ENCODE measurements around the gene FCRL1. TPM values are rescaled to one million over a fixed set of nuclear protein-coding genes. Genes with fewer than 3 reads are reported as not detected.

The FCRL1 gene, protein sequence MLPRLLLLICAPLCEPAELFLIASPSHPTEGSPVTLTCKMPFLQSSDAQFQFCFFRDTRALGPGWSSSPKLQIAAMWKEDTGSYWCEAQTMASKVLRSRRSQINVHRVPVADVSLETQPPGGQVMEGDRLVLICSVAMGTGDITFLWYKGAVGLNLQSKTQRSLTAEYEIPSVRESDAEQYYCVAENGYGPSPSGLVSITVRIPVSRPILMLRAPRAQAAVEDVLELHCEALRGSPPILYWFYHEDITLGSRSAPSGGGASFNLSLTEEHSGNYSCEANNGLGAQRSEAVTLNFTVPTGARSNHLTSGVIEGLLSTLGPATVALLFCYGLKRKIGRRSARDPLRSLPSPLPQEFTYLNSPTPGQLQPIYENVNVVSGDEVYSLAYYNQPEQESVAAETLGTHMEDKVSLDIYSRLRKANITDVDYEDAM
- 10 to 100 TPM in 1 of 2 donors, 1 to 10 TPM in 1; 1.0 to 22.4 TPM for total RNA-seq
- 0.23 to 0.70 reads per million in 2 donors for total RNA-seq

DNA sequence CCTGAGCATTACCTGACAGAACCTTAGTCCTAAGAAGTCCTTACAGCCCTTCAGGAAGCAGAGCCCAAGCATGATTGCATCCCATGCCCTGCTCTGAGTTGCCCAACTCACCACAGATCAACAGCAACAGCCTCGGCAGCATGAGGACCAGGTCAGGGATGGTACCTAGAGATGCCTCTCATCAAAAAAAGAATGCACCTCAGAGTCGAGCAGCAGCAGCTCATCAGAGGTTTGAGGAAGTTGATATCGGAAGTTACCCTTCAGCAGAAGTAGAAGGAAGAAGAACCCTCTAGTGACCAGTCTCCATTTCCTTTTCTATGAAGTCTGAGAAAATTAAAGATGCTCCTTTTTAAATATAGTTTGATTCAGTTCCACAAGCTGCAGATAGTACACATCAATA is at the start of gene FCRL1:
Gene FCRL1, minus strand, starts transcription at position 225 of the 400 bp plus-strand sequence. Its CDS starts 83 bp downstream, at position 142.
- H3K27ac Mint-ChIP-seq = no peak within 1 kb of the TSS
- ATAC-seq = peak; percentile 55
- H3K9me3 ChIP-seq (ENCODE audit: control insufficient read depth, low read length, poor library complexity, severe bottlenecking) = no peaks in the 10 kb centered on the region
- DNase-seq = no peak
- no peak within 1 kb of the TSS for H3K4me3 Mint-ChIP-seq
- no peaks in the 10 kb centered on the region for H3K36me3 Mint-ChIP-seq (ENCODE audit: low read depth)
- no peaks in the 10 kb centered on the region for H3K4me1 Mint-ChIP-seq
- H3K27me3 Mint-ChIP-seq = no peaks in the 10 kb centered on the region

DNA sequence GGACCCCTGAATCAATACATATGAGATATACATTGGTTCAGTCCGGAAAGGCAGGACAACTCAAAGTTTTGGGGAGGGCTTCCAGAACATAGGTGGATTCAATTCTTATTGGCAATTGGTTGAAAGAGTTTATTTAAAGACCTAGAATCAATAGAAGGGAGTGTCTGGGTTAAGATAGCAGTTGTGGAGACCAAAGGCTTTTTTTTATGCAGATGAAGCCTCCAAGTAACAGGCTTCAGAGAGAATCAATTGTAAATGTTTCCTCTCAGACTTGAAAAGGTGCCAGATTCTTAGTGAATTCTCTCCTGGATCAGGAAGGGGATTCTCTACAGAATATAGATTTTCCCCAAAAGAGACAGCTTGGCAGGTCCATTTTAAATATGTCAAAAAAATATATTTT is 48.7 kb upstream of the FCRL1 start:
- no peaks in the 10 kb centered on the region for H3K4me1 Mint-ChIP-seq

DNA sequence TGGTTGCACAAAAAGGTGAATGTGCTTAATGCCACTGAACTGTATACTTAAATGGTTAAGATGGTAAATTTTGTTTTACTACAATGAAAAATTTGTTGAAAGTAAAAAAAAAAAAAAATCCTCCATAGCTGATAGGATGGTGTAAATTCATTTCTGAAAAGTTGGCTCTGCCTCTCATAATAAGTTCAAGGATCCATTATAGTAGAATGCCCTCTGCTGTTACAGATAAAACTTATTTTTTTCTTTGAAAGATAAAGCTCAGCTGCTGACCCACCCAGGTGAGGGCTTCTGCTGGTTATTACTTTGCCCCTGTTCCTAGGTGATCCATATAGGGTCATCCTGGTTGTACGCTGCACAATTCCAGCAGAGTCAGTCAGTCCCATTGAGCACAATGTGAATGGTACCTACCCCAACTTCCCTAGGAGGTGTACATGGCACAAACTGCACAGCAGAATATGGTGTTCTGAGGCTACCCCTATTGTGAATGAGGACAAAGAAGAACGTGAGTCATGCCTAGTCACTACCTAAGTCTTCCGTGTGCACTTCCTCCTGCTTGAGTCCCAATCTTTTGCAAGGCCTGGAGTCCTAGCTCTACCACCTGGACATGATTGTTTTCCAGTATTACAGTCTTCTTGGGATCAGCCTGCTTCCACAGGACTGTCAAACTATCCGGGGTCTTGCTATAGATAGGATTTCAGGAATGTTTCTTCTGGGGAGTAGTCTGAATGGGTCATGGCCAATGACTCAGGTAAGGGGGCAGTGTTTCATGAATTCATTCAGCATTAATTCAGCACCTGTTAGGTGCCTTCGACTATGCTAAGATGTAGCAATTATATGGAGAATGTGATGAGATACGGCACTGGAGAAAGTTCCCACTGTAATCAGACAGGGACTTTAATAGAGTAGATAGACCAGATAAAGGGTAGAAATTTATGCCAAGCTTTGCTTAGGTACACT is 42.5 kb upstream of the FCRL1 start:
- Mint-ChIP-seq H3K27ac (no peak overlapping the region), H3K36me3 (ENCODE audit: low read depth) (no peaks in the 10 kb centered on the region), H3K4me1 (no peaks in the 10 kb centered on the region), H3K4me3 (no peak overlapping the region), H3K27me3 (peaks cover 18% of the 10 kb centered on the region)
- no peak for ATAC-seq
- DNase-seq = no peak
- H3K9me3 ChIP-seq (ENCODE audit: control insufficient read depth, low read length, poor library complexity, severe bottlenecking) = no peaks in the 10 kb centered on the region

More for the DNA sequence above, 48.7 kb upstream of the FCRL1 start:
- H3K9me3 ChIP-seq (ENCODE audit: control insufficient read depth, low read length, poor library complexity, severe bottlenecking) = no peaks in the 10 kb centered on the region
- no peaks in the 10 kb centered on the region for H3K36me3 Mint-ChIP-seq (ENCODE audit: low read depth)
- no peak overlapping the region for H3K27ac Mint-ChIP-seq
- H3K4me3 Mint-ChIP-seq = no peak overlapping the region
- peaks cover 17% of the 10 kb centered on the region for H3K27me3 Mint-ChIP-seq
- ATAC-seq = no peak
- DNase-seq = no peak

DNA sequence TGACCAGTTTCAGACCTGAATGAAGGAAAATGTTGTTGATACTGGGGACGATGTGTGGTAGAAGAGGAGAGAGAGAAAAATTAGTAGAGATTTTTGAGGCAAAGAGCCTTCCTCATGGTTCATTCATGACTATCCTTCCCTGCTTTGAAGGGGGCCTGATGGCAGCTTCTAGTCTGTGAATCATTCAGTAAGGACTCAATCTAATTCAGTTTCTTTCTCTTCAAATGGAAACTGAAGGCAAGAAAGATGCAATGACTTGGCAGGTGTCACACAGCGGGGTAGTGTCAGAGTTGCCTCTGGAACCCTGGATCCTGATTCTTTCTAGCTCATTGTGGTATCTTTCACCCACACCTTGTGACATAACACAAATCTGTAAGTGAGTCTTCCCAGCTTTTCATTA is 36.6 kb upstream of the FCRL1 start:
- H3K9me3 ChIP-seq (ENCODE audit: control insufficient read depth, low read length, poor library complexity, severe bottlenecking) = no peaks in the 10 kb centered on the region
- Mint-ChIP-seq H3K36me3 (ENCODE audit: low read depth) (no peaks in the 10 kb centered on the region), H3K4me1 (no peaks in the 10 kb centered on the region), H3K4me3 (no peak overlapping the region), H3K27ac (no peak overlapping the region), H3K27me3 (peaks cover 4% of the 10 kb centered on the region)
- ATAC-seq (no peak), DNase-seq (no peak)

DNA sequence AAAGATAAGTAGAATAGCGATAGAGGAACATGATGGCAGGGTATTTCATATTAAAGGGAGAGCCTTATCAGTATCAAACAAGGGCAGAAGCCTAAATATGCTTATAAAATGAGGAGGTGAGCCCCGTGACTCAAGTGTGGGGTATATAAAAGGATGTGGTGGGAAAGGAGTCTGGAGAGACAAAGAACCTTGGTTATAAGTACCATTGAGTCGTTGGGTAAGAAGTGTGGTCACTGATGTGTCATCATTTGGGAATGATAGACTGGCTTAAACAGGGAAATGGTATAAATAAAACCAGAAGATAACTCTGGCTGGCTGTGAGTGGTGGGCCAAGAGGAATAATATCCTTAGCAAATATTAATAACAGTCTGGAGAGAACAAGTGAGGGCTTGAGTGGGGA is 32.6 kb upstream of the FCRL1 start:
- DNase-seq (no peak), ATAC-seq (no peak)
- H3K4me3 Mint-ChIP-seq = no peak overlapping the region
- no peaks in the 10 kb centered on the region for H3K4me1 Mint-ChIP-seq
- no peak overlapping the region for H3K27ac Mint-ChIP-seq
- peaks cover 13% of the 10 kb centered on the region for H3K27me3 Mint-ChIP-seq
- H3K9me3 ChIP-seq (ENCODE audit: control insufficient read depth, low read length, poor library complexity, severe bottlenecking) = no peaks in the 10 kb centered on the region
- no peaks in the 10 kb centered on the region for H3K36me3 Mint-ChIP-seq (ENCODE audit: low read depth)

DNA sequence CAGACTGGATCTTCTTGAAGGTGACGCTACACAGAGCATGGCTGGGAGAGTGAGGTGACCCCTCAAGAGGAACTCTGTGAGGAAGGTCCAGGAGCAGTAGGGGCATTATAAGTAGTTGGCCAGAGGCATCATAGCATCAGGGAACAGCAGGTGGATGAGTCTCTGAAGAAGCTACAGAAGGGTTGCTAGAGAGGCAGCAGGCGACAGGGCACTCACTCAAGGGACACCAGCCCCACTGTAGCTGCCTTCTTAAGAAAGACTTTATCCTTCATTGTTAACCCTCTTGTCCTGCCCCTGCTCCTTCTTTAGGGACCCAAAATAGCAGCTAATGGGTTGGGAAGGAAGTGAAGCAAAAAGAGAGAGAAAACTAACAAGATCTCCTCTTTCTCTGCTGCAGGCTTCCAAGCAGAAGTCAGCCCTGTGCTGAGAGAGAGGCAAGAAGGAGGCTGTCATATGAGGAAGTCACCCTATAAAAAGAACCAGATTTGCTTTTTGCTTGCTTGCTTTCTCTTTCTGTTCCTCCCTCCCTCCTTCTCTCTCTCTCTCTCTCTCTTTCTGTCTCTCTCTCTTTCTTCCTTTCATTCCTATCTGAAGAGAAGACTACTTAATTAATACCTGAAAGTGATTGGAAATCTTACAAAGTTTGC is 29.4 kb upstream of the FCRL1 start:
- no peak overlapping the region for H3K4me3 Mint-ChIP-seq
- H3K4me1 Mint-ChIP-seq = no peaks in the 10 kb centered on the region

DNA sequence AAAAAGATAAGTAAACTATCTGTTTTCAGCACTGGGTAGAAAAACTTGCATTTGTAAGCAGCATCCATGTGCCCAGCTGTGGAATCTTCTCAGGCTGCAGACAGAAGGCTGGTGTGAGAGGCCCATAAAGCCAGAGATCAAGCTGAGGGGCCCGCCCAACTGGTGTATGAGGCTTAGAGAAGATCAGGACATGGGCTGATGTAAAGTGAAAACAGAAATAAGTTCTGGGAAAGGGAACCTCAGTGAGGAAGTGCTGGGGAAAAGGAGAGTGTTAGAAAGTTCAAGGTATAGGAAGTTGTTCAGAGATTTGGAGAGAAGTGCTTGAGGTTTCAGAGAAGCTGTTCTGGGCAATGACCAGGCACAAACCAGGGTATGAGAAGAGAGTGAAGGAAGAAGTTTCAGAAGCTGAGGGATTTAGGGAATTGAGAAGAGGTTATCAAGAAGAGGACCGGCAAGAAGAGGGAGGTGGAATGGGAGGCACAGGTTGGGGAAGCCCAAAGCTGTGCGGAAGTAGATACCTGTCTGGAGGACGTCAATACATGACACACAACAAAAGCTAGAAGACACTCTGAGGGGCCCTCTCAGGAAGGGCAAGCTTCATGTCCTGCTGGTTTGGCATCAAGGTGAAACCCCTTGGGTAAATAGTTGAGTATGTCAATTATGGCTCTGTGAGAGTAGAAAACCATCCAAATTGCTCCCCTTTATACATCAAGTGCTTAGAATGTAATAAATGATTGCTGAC is 24.3 kb upstream of the FCRL1 start:
- ATAC-seq (no peak), DNase-seq (no peak)
- H3K27me3 Mint-ChIP-seq = peaks cover 20% of the 10 kb centered on the region
- H3K9me3 ChIP-seq (ENCODE audit: control insufficient read depth, low read length, poor library complexity, severe bottlenecking) = no peaks in the 10 kb centered on the region
- no peak overlapping the region for H3K27ac Mint-ChIP-seq
- H3K36me3 Mint-ChIP-seq (ENCODE audit: low read depth) = no peaks in the 10 kb centered on the region
- no peak overlapping the region for H3K4me3 Mint-ChIP-seq
- no peaks in the 10 kb centered on the region for H3K4me1 Mint-ChIP-seq

More for the DNA sequence above, 29.4 kb upstream of the FCRL1 start:
- Mint-ChIP-seq H3K27ac (no peak overlapping the region), H3K27me3 (peaks cover 22% of the 10 kb centered on the region), H3K36me3 (ENCODE audit: low read depth) (no peaks in the 10 kb centered on the region)
- no peaks in the 10 kb centered on the region for H3K9me3 ChIP-seq (ENCODE audit: control insufficient read depth, low read length, poor library complexity, severe bottlenecking)
- DNase-seq = no peak
- peak; percentile 35 for ATAC-seq

DNA sequence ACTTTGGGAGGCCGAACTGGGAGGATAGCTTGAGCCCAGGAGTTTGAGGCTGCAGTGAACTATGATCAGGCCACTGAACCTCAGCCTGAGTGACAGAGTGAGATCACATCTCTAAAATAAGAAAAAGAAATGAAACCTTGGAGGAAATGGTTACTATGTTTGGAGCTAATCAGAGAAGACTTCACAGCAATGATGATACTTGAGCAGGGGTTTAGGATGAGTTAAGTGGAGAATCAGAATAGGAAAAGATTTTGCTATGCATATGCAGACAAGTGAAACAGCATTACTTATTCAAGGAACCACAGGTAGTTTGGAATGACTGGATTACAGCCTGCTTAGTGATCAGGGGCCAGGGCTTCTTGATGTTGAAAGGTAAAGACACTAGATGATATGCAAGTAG is 23.0 kb upstream of the FCRL1 start:
- Mint-ChIP-seq H3K27ac (no peak overlapping the region), H3K36me3 (ENCODE audit: low read depth) (no peaks in the 10 kb centered on the region), H3K4me1 (no peaks in the 10 kb centered on the region), H3K27me3 (peaks cover 20% of the 10 kb centered on the region), H3K4me3 (no peak overlapping the region)
- no peak for DNase-seq
- no peak for ATAC-seq
- no peaks in the 10 kb centered on the region for H3K9me3 ChIP-seq (ENCODE audit: control insufficient read depth, low read length, poor library complexity, severe bottlenecking)

DNA sequence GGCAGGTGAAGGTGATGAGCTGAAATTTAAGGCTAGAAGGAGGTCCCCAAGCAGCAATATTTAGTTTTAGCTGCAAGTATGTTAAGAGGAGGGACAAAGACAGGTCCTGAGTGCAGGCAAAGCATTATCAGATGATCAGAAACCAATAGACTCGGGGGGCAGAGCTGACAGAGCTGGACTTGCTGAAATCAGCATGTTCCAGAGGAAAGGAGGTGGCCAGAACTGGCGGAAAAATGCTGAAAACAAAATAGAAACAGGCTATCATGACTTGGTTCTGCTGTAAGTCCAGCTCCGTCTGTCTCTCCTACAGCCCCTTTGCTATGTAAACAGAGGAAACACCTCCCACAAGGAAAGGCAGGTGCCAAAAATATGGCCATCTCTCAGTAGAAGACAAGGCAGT is 21.8 kb upstream of the FCRL1 start, which contains the start of gene CD5L:
Gene CD5L, minus strand, starts transcription at position 101 of the 400 bp plus-strand sequence. CDS start 107 bp downstream, outside the sequence.
- Mint-ChIP-seq H3K4me3 (no peak within 1 kb of the TSS), H3K36me3 (ENCODE audit: low read depth) (no peaks in the 10 kb centered on the region), H3K27me3 (peaks cover 23% of the 10 kb centered on the region), H3K4me1 (no peaks in the 10 kb centered on the region), H3K27ac (no peak within 1 kb of the TSS)
- no peak for DNase-seq
- no peaks in the 10 kb centered on the region for H3K9me3 ChIP-seq (ENCODE audit: control insufficient read depth, low read length, poor library complexity, severe bottlenecking)
- no peak for ATAC-seq

DNA sequence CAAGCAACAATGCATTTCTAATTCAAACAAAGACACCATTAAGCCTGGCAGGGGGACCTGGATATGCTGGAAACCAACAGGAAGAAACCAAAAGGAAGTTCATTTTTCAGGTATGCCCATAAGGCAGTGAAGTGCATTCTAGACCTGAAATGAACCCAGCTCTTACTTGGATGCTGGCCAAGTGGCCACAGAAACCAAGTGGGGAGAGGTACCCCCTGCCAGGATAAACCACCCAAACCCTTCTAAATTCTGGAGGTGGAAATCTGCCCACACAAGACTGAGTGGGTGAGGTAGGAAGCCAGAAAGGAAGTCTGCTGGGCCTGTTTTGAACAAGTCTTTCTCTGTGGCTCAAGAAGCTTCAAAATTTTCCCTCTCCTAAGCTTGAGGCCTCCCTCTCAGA is 19.0 kb upstream of the FCRL1 start:
- Mint-ChIP-seq H3K27me3 (peaks cover 23% of the 10 kb centered on the region), H3K4me1 (no peaks in the 10 kb centered on the region), H3K27ac (no peak overlapping the region), H3K4me3 (no peak overlapping the region), H3K36me3 (ENCODE audit: low read depth) (no peaks in the 10 kb centered on the region)
- DNase-seq (no peak), ATAC-seq (no peak)
- H3K9me3 ChIP-seq (ENCODE audit: control insufficient read depth, low read length, poor library complexity, severe bottlenecking) = no peaks in the 10 kb centered on the region

DNA sequence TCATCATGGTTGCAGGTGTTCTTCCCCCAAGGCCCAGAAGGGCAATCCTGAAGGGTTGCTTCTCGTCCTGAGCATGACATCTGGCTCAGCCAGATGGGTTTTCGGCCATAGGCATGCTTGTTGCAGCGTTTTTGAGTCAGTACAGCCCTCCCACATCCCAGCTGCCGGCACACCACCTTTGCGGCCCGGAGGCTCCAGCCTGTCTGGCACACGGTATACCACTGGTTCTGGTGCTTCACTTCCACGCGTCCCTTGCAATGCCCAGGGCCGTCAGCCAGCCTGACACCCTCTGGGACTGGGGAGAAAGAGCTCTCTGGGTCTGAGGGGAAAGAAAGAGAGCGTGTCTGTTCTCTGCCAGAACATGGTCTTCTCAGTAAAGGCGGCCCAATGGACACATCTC is 14.5 kb upstream of the FCRL1 start:
- peaks cover 23% of the 10 kb centered on the region for H3K27me3 Mint-ChIP-seq
- ATAC-seq (no peak), DNase-seq (no peak)
- H3K4me3 Mint-ChIP-seq = no peak overlapping the region
- H3K4me1 Mint-ChIP-seq = no peaks in the 10 kb centered on the region
- H3K27ac Mint-ChIP-seq = no peak overlapping the region
- no peaks in the 10 kb centered on the region for H3K36me3 Mint-ChIP-seq (ENCODE audit: low read depth)
- H3K9me3 ChIP-seq (ENCODE audit: control insufficient read depth, low read length, poor library complexity, severe bottlenecking) = no peaks in the 10 kb centered on the region

DNA sequence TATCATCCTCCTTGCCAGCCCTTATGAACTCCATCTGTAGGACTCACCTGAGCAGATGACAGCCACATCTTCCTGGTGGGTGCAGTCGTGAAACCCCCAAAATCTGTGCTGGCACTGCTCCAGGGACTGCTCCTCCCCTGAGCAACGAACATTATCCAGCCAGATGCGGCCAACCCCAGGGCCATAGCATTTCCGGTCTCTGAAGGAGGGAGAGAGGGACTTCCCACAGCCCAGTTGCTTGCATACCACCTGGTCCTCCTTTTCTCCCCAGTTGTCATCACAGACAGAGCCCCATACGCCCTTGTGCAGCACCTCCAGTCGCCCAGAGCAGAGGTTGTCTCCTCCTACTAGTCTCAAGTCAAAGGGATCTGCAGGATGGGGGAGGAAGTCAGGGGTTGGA is 13.2 kb upstream of the FCRL1 start:
- Mint-ChIP-seq H3K4me3 (no peak overlapping the region), H3K27me3 (peaks cover 23% of the 10 kb centered on the region), H3K27ac (no peak overlapping the region), H3K36me3 (ENCODE audit: low read depth) (no peaks in the 10 kb centered on the region), H3K4me1 (no peaks in the 10 kb centered on the region)
- DNase-seq = no peak
- no peak for ATAC-seq
- H3K9me3 ChIP-seq (ENCODE audit: control insufficient read depth, low read length, poor library complexity, severe bottlenecking) = no peaks in the 10 kb centered on the region

All from T-helper 17 cell (primary cell).